Stimulated activated naive B cell treated with anti-CD40 and anti-IgM and Interleukin-4, amounts not matched to agents 10 μg/mL and 1 μg/mL and 100 μg/mL, for 72 hours (primary cell): ENCODE measurements around the gene MUC6.
A peak's percentile ranks its signal among the peaks of the same experiment; 100 is the strongest.

Experiments used
- ATAC-seq, 2 donors: fragments of 150-1000 bp; cut with Tn5 transposase; replicated peaks; 2 replicates each; pipeline ENCODE4 v1.10.0; 2021; ENCODE audit warnings: moderate library complexity in 1 of 2
- DNase-seq: peaks from one replicate; pipeline ENCODE4 v3.0.0; 2021
- H3K27ac Mint-ChIP-seq: one replicate; pipeline ENCODE4 v1.8.0; 2022; ENCODE audit warnings: mild to moderate bottlenecking, mixed read lengths
- H3K27me3 Mint-ChIP-seq, 2 donors: one replicate each; pipeline ENCODE4 v1.8.0; 2022; ENCODE audit warnings: mixed read lengths in 2 of 2
- H3K36me3 Mint-ChIP-seq, 2 donors: one replicate each; pipeline ENCODE4 v1.8.0; 2022; ENCODE audit warnings: mixed read lengths in 2 of 2, mild to moderate bottlenecking in 1 of 2
- H3K4me1 Mint-ChIP-seq, 2 donors: one replicate each; pipeline ENCODE4 v1.8.0; 2022; ENCODE audit warnings: mixed read lengths in 2 of 2, mild to moderate bottlenecking in 1 of 2
- H3K4me3 Mint-ChIP-seq, 2 donors: one replicate each; pipeline ENCODE4 v1.8.0; 2022; ENCODE audit warnings: mild to moderate bottlenecking in 2 of 2, mixed read lengths in 2 of 2, moderate library complexity in 1 of 2
- H3K9me3 Mint-ChIP-seq, 2 donors: one replicate each; pipeline ENCODE4 v1.8.0; 2022; ENCODE audit warnings: mixed read lengths in 2 of 2, mild to moderate bottlenecking in 1 of 2

MUC6 gene

GRCh38 chr11:1029051-1029450, 7.5 kb downstream of the MUC6 start:
- Mint-ChIP-seq H3K9me3 (peaks cover 6% of the 10 kb centered on the region in 2 donors), H3K4me3 (no peak overlapping the region), H3K27ac (no peak overlapping the region), H3K36me3 (peaks cover 0 to 4% of the 10 kb centered on the region in 2 donors), H3K4me1 (peaks cover 0 to 2% of the 10 kb centered on the region in 2 donors), H3K27me3 (no peaks in the 10 kb centered on the region)
- DNase-seq (no peak), ATAC-seq (no peak)

- Mint-ChIP-seq H3K4me3 (no peak overlapping the region), H3K27me3 (no peaks in the 10 kb centered on the region), H3K36me3 (peaks cover 0 to 4% of the 10 kb centered on the region in 2 donors), H3K9me3 (peaks cover 6% of the 10 kb centered on the region in 2 donors), H3K4me1 (peaks cover 0 to 2% of the 10 kb centered on the region in 2 donors), H3K27ac (no peak overlapping the region)
- DNase-seq (no peak), ATAC-seq (no peak)
Measured at GRCh38 chr11:1028616-1029015, 7.9 kb downstream of the MUC6 start.

- DNase-seq (no peak), ATAC-seq (no peak)
- no peaks in the 10 kb centered on the region for H3K27me3 Mint-ChIP-seq
- no peak overlapping the region for H3K4me3 Mint-ChIP-seq
- H3K9me3 Mint-ChIP-seq: peaks cover 6% of the 10 kb centered on the region in 2 donors
- peaks cover 0 to 2% of the 10 kb centered on the region in 2 donors for H3K4me1 Mint-ChIP-seq
- H3K27ac Mint-ChIP-seq: no peak overlapping the region
- H3K36me3 Mint-ChIP-seq: peaks cover 0 to 4% of the 10 kb centered on the region in 2 donors
Measured at GRCh38 chr11:1028291-1028540, 8.3 kb downstream of the MUC6 start.

GRCh38 chr11:1027483-1028290, 8.8 kb downstream of the MUC6 start:
- ATAC-seq (peak in 1 of 2 donors; percentile 18), DNase-seq (no peak)
- no peaks in the 10 kb centered on the region for H3K27me3 Mint-ChIP-seq
- H3K27ac Mint-ChIP-seq: no peak overlapping the region
- no peak overlapping the region for H3K4me3 Mint-ChIP-seq
- H3K9me3 Mint-ChIP-seq: peaks cover 6% of the 10 kb centered on the region in 2 donors
- peaks cover 4 to 5% of the 10 kb centered on the region in 2 donors for H3K36me3 Mint-ChIP-seq
- peaks cover 0 to 4% of the 10 kb centered on the region in 2 donors for H3K4me1 Mint-ChIP-seq

- no peaks in the 10 kb centered on the region for H3K27me3 Mint-ChIP-seq
- DNase-seq: no peak
Measured at GRCh38 chr11:1026641-1027482, 9.7 kb downstream of the MUC6 start.

GRCh38 chr11:1026163-1026450, 10.4 kb downstream of the MUC6 start:
- ATAC-seq (no peak), DNase-seq (no peak)
- H3K4me3 Mint-ChIP-seq: no peak overlapping the region
- no peak overlapping the region for H3K27ac Mint-ChIP-seq
- no peaks in the 10 kb centered on the region for H3K27me3 Mint-ChIP-seq
- H3K4me1 Mint-ChIP-seq: peaks cover 0 to 4% of the 10 kb centered on the region in 2 donors
- no peaks in the 10 kb centered on the region for H3K9me3 Mint-ChIP-seq
- peaks cover 3 to 7% of the 10 kb centered on the region in 2 donors for H3K36me3 Mint-ChIP-seq

More at GRCh38 chr11:1026641-1027482, 9.7 kb downstream of the MUC6 start:
- Mint-ChIP-seq H3K4me3 (no peak overlapping the region), H3K4me1 (peaks cover 0 to 4% of the 10 kb centered on the region in 2 donors), H3K27ac (peak overlapping the region; percentile 59), H3K9me3 (no peaks in the 10 kb centered on the region), H3K36me3 (peaks cover 3 to 7% of the 10 kb centered on the region in 2 donors)
- no peak for ATAC-seq

- Mint-ChIP-seq H3K9me3 (no peaks in the 10 kb centered on the region), H3K27me3 (no peaks in the 10 kb centered on the region), H3K4me3 (no peak overlapping the region), H3K27ac (no peak overlapping the region), H3K36me3 (peaks cover 3 to 7% of the 10 kb centered on the region in 2 donors), H3K4me1 (peaks cover 0 to 4% of the 10 kb centered on the region in 2 donors)
- DNase-seq (no peak), ATAC-seq (no peak)
Measured at GRCh38 chr11:1025410-1026162, 10.9 kb downstream of the MUC6 start.

- H3K4me1 Mint-ChIP-seq: peaks cover 0 to 4% of the 10 kb centered on the region in 2 donors
Measured at GRCh38 chr11:1024597-1025409, 11.7 kb downstream of the MUC6 start.

GRCh38 chr11:1023811-1024596, 12.5 kb downstream of the MUC6 start:
- no peak for DNase-seq
- Mint-ChIP-seq H3K4me1 (peaks cover 0 to 4% of the 10 kb centered on the region in 2 donors), H3K9me3 (no peaks in the 10 kb centered on the region), H3K4me3 (no peak overlapping the region), H3K27ac (no peak overlapping the region), H3K27me3 (no peaks in the 10 kb centered on the region), H3K36me3 (peaks cover 3 to 7% of the 10 kb centered on the region in 2 donors)
- no peak for ATAC-seq

More at GRCh38 chr11:1024597-1025409, 11.7 kb downstream of the MUC6 start:
- H3K27ac Mint-ChIP-seq: no peak overlapping the region
- no peaks in the 10 kb centered on the region for H3K27me3 Mint-ChIP-seq
- H3K4me3 Mint-ChIP-seq: no peak overlapping the region
- H3K9me3 Mint-ChIP-seq: no peaks in the 10 kb centered on the region
- no peak for DNase-seq
- H3K36me3 Mint-ChIP-seq: peaks cover 3 to 7% of the 10 kb centered on the region in 2 donors
- no peak for ATAC-seq

- ATAC-seq: no peak
- Mint-ChIP-seq H3K27me3 (no peaks in the 10 kb centered on the region), H3K36me3 (peaks cover 4 to 8% of the 10 kb centered on the region in 2 donors), H3K27ac (no peak overlapping the region), H3K4me3 (no peak overlapping the region), H3K4me1 (peaks cover 0 to 3% of the 10 kb centered on the region in 2 donors), H3K9me3 (peaks cover under 1 to 1% of the 10 kb centered on the region in 2 donors)
- no peak for DNase-seq
Measured at GRCh38 chr11:1022908-1023810, 13.4 kb downstream of the MUC6 start.

GRCh38 chr11:1022411-1022810, 14.1 kb downstream of the MUC6 start:
- H3K36me3 Mint-ChIP-seq: peaks cover 9 to 15% of the 10 kb centered on the region in 2 donors
- H3K4me3 Mint-ChIP-seq: no peak overlapping the region
- H3K4me1 Mint-ChIP-seq: peaks cover 2 to 10% of the 10 kb centered on the region in 2 donors
- H3K27me3 Mint-ChIP-seq: no peaks in the 10 kb centered on the region
- no peak overlapping the region for H3K27ac Mint-ChIP-seq
- H3K9me3 Mint-ChIP-seq: peaks cover 3 to 9% of the 10 kb centered on the region in 2 donors
- ATAC-seq: no peak
- no peak for DNase-seq

- H3K4me1 Mint-ChIP-seq: peaks cover 20 to 27% of the 10 kb centered on the region in 2 donors
Measured at GRCh38 chr11:1020211-1020905, 16.2 kb downstream of the MUC6 start.

More at GRCh38 chr11:1020211-1020905, 16.2 kb downstream of the MUC6 start:
- peaks cover 19 to 30% of the 10 kb centered on the region in 2 donors for H3K36me3 Mint-ChIP-seq
- H3K27me3 Mint-ChIP-seq: no peaks in the 10 kb centered on the region
- peaks cover 10 to 19% of the 10 kb centered on the region in 2 donors for H3K9me3 Mint-ChIP-seq
- no peak overlapping the region for H3K4me3 Mint-ChIP-seq
- no peak for DNase-seq
- H3K27ac Mint-ChIP-seq: no peak overlapping the region
- ATAC-seq: no peak
